GM12878 (cell line): Measurements from ENCODE around the gene FCRLB. TPM values are rescaled to one million over a fixed set of nuclear protein-coding genes. Genes with fewer than 3 reads are reported as not detected.
A peak's percentile ranks its signal among the peaks of the same experiment; 100 is the strongest.

Source experiments
- ATAC-seq: fragments of 200-7000 bp; cut with Tn5 transposase; 3 replicates; pipeline ENCODE4 v1.9.1; 2020; ENCODE audit warnings: mild to moderate bottlenecking, moderate library complexity
- BruUV-seq: library from RNA; stranded (reverse); fragments of 400-500 nt; replicated peaks from 2 replicates; lab custom pipeline; 2021; lab: Mats Ljungman, UMichigan
- CTCF ChIA-PET: fragments of 300-600 bp; sonication (Branson Sonifier 250); formaldehyde crosslinking; extraction: SDS; loops from one replicate; lab custom pipeline; 2021; ENCODE audit warnings: inconsistent platforms; lab: Yijun Ruan, JAX
- POLR2A ChIA-PET: fragments of 350-600 bp; formaldehyde crosslinking; extraction: SDS; loops from one replicate; lab custom pipeline; 2021; ENCODE audit warnings: inconsistent platforms; lab: Charles Lee
- RAD21 ChIA-PET: fragments of 300-600 bp; sonication (Branson Sonifier 250); formaldehyde crosslinking; loops from one replicate; lab custom pipeline; 2023; ENCODE audit warnings: antibody characterized with exemption; ENCODE audit not compliant: unreplicated experiment; lab: Charles Lee
- SMC1A ChIA-PET: fragments of 300-600 bp; sonication (Branson Sonifier 250); formaldehyde crosslinking; loops from one replicate; lab custom pipeline; 2023; ENCODE audit not compliant: unreplicated experiment, uncharacterized antibody; lab: Charles Lee
- DNase-seq: peaks from one replicate; pipeline ENCODE4 v3.0.0-alpha.2; 2011; ENCODE audit warnings: low read depth, low spot score
- FAIRE-seq: peaks from 3 replicates; lab custom pipeline; 2011; peaks lifted over from hg19 to GRCh38; lab: Jason Lieb, UNC
- H2AFZ ChIP-seq: 2 replicates; pipeline ENCODE4 v1.6.0; 2011; ENCODE audit warnings: low read depth, low read length, control low read depth; ENCODE audit not compliant: control insufficient read depth
- H3K27ac ChIP-seq: 2 replicates; pipeline ENCODE4 v1.5.1; 2011; ENCODE audit warnings: control low read depth; ENCODE audit not compliant: control insufficient read depth, insufficient read depth
- H3K27me3 ChIP-seq, 2 experiments: replicated peaks in 1 of 2; 2 replicates each; pipeline versions ENCODE4 v1.6.0 to v1.6.1; 2011; ENCODE audit warnings: low read length in 1 of 2; ENCODE audit not compliant: control insufficient read depth in 2 of 2, insufficient read depth in 2 of 2
- H3K36me3 ChIP-seq, 2 experiments: 2 replicates each; pipeline ENCODE4 v1.5.1; 2011; ENCODE audit warnings: low read length in 1 of 2; ENCODE audit not compliant: control insufficient read depth in 2 of 2, insufficient read depth in 2 of 2
- H3K4me1 ChIP-seq: 2 replicates; pipeline ENCODE4 v1.6.1; 2011; ENCODE audit warnings: mild to moderate bottlenecking, low read length, moderate library complexity, mixed read lengths; ENCODE audit not compliant: control insufficient read depth, insufficient read depth
- H3K4me2 ChIP-seq: 2 replicates; pipeline ENCODE4 v1.6.0; 2011; ENCODE audit warnings: control low read depth; ENCODE audit not compliant: control insufficient read depth, insufficient read depth
- H3K4me3 ChIP-seq: fragments of 200-600 bp; sonication (generic); 2 replicates; pipeline ENCODE4 v1.5.1; 2016
- H3K79me2 ChIP-seq: 2 replicates; pipeline ENCODE4 v1.6.0; 2011; ENCODE audit warnings: low read length; ENCODE audit not compliant: control insufficient read depth, insufficient read depth
- H3K9ac ChIP-seq: 2 replicates; pipeline ENCODE4 v1.8.0; 2011; ENCODE audit warnings: low read length, control low read depth, mixed read lengths; ENCODE audit not compliant: control insufficient read depth, insufficient read depth
- H3K9me3 ChIP-seq: replicated peaks from 3 replicates; pipeline ENCODE4 v1.5.1; 2011; ENCODE audit warnings: mild to moderate bottlenecking, low read length; ENCODE audit not compliant: control insufficient read depth, insufficient read depth
- H4K20me1 ChIP-seq: 2 replicates; pipeline ENCODE4 v1.6.0; 2011; ENCODE audit not compliant: control insufficient read depth, insufficient read depth
- CBFB ChIP-seq: IDR thresholded peaks from 2 replicates; pipeline ENCODE4 v1.6.1; 2016; ENCODE audit warnings: antibody characterized with exemption, low read depth
- EED ChIP-seq: sonication (generic); IDR thresholded peaks from 2 replicates; pipeline ENCODE4 v1.6.1; 2016; ENCODE audit warnings: antibody characterized with exemption, low read depth
- HDGF ChIP-seq: fragments of 450-650 bp; IDR thresholded peaks from 2 replicates; pipeline ENCODE4 v1.6.1; 2016; ENCODE audit warnings: antibody characterized with exemption
- IKZF2 ChIP-seq, 2 experiments: fragments of 450-650 bp; IDR thresholded peaks; 2 replicates each; pipeline ENCODE4 v1.6.1; 2017; ENCODE audit warnings: mild to moderate bottlenecking in 2 of 2, moderate library complexity in 2 of 2
- KAT2A ChIP-seq: conservative IDR thresholded peaks from 2 replicates; pipeline ENCODE4 v1.6.1; 2011; ENCODE audit warnings: low read depth, low read length; ENCODE audit not compliant: control insufficient read depth
- NFIC ChIP-seq: IDR thresholded peaks from 2 replicates; pipeline ENCODE4 v1.6.1; 2012; ENCODE audit warnings: low read depth, mild to moderate bottlenecking, inconsistent platforms, low read length, moderate library complexity
- POLR2AphosphoS5 ChIP-seq: IDR thresholded peaks from 2 replicates; pipeline ENCODE4 v1.6.1; 2011; ENCODE audit warnings: mild to moderate bottlenecking, low read length, inconsistent platforms
- SMAD5 ChIP-seq: IDR thresholded peaks from 2 replicates; pipeline ENCODE4 v1.6.1; 2016; ENCODE audit warnings: antibody characterized with exemption, low read depth
- TARDBP ChIP-seq: IDR thresholded peaks from 2 replicates; pipeline ENCODE4 v1.6.1; 2016; ENCODE audit warnings: borderline replicate concordance
- WGBS: methylation state at CpG from one replicate; pipeline ENCODE4 v1.1.6; 2016; ENCODE audit warnings: low lambda C conversion rate; ENCODE audit not compliant: insufficient replicate concordance, insufficient coverage; ENCODE audit errors: missing lambda C conversion rate; 5-methylcytosine and 5-hydroxymethylcytosine counted together
- in situ Hi-C: fragments of 300-500 bp; cut with MboI; formaldehyde crosslinking; loops from 9 replicates; pipeline ENCODE4 v1.14.3; 2018; ENCODE audit warnings: mixed read lengths
- intact Hi-C: fragments of 100-400 bp; cut with micrococcal nuclease; formaldehyde crosslinking; loops from one replicate; pipeline ENCODE4 v1.14.2; 2022; ENCODE audit not compliant: unreplicated experiment
- polyA plus RNA-seq, 11 experiments: library from polyadenylated mRNA; depleted of rRNA in 4 of 11; unstranded in 6 of 11; stranded (reverse) in 5 of 11; fragments of >200 nt; fragmentation: Nextera tagmentation in 4 of 11; fragmentation: Illumina TruSeq in 1 of 11; extraction: Ambion mirVana in 4 of 11; extraction: Trizol in 1 of 11; gene quantifications; 1 replicate in 1 of 11; 2 replicates in 10 of 11; pipeline versions ENCODE4 v1.2.1 to v1.2.3, GENCODE V29; 2011 to 2016; ENCODE audit warnings: inconsistent platforms in 2 of 11, missing spikeins in 2 of 11, low read depth in 1 of 11
- total RNA-seq, 4 experiments: library from RNA; depleted of rRNA in 3 of 4; stranded (reverse); fragments of >200 nt in 3 of 4; fragmentation: Illumina TruSeq in 1 of 4; extraction: Trizol in 1 of 4; gene quantifications; 2 replicates each; pipeline versions ENCODE4 v1.2.1 to v1.2.3, GENCODE V29; 2013 to 2021
- TF ChIP-seq, protein P1 (sequence below): fragments of 450-650 bp; IDR thresholded peaks from 2 replicates; pipeline ENCODE4 v1.6.1; 2017; ENCODE audit warnings: borderline replicate concordance
- TF ChIP-seq, protein P2 (sequence below): fragments of 450-650 bp; IDR thresholded peaks from 2 replicates; pipeline ENCODE4 v1.6.1; 2016; ENCODE audit warnings: mild to moderate bottlenecking
- TF ChIP-seq, protein P3 (sequence below): fragments of 450-650 bp; IDR thresholded peaks from 2 replicates; pipeline ENCODE4 v1.6.1; 2017; ENCODE audit warnings: low read depth, mild to moderate bottlenecking, moderate library complexity
- TF ChIP-seq, protein P4 (sequence below): IDR thresholded peaks from 2 replicates; pipeline ENCODE4 v1.6.1; 2011; ENCODE audit warnings: borderline replicate concordance, low read depth, mild to moderate bottlenecking, moderate library complexity, mixed read lengths, low read length; ENCODE audit not compliant: insufficient read depth; ENCODE audit errors: extremely low read length

The FCRLB gene
- total and polyA plus RNA-seq, 10 of the 15 experiments (the other 5 are each of a cell fraction or from before 2014, with no cell fraction given): 0.55 to 11.7 (median 5.6) TPM

DNA sequence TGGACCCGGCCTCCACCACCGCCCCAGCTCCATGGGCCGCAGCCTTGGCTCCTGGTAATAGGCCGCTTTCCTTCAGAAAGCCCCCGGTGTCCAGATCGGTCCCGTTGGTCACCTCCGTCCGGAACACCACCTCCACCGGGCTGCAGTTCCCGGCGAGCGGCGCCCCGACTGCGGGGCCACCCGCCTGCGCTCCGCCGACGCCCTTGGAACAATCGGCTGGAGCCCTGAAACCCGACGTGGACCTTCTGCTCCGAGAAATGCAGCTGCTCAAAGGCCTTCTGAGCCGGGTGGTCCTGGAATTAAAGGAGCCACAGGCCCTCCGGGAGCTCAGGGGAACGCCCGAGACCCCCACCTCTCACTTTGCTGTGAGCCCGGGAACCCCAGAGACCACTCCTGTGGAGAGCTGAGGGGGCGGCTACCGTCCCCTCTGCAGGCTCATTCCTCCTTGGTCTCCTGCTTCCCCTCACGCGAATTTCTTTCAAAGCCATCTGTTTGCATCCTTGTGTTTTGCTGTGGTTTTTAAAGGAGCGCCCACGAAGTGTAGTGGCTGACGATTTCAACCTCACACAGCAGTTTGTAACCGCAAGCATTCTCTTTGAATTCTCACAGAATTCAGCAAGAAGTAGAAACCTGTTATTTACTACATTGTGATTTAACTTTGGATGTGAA is 6.0 kb downstream of the FCRLB start (continued):
- TF ChIP-seq, protein P1, sequence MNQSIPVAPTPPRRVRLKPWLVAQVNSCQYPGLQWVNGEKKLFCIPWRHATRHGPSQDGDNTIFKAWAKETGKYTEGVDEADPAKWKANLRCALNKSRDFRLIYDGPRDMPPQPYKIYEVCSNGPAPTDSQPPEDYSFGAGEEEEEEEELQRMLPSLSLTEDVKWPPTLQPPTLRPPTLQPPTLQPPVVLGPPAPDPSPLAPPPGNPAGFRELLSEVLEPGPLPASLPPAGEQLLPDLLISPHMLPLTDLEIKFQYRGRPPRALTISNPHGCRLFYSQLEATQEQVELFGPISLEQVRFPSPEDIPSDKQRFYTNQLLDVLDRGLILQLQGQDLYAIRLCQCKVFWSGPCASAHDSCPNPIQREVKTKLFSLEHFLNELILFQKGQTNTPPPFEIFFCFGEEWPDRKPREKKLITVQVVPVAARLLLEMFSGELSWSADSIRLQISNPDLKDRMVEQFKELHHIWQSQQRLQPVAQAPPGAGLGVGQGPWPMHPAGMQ: no peak
- TF ChIP-seq SMAD5 (no peak), HDGF (0 out of 2 replicates have a peak, but pooled peaks have one; percentile 57), POLR2AphosphoS5 (0 out of 2 replicates have a peak, but pooled peaks have one; percentile 62), CBFB (peak; percentile 88), IKZF2 (IDR thresholded peaks at IDR 0.05) (peak; percentile 64; a peak in 2 of 4 replicates)

DNA sequence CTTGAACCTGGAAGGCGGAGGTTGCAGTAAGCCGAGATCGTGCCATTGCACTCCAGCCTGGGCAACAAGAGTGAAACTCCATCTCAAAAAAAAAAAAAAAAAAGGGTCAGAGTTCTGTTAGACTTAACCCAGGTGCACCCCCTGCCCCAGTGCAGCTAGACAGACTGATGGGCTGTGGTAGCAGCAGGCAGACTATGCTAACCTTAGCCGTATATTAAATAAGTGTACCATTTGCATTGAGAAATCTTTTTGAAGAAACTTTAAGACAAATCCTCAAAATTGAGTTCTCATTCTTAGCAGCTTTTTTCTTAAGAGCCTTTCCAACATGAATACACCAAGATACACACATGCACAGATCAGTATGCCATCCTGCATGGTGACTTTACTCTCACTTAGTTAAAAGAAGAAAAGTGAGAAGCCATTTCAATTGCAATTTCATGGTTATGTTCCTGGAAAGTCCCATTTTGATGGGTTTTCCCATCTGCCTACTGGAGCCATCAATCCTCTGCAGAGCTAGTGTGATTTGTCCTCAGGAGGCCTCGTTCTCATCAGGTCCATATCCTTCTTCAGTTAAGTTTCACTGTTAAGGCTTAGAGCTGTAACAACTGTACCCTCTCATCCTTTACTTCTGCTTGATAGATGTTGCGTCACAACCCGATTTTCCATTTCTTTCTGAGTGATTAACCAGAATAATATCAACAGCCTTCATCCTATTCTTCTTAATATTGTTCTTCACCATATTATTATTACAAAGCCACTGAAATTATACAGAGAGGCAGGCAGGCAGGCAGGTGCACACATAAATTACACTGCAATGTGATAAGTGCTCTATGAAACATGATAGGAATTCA is 7.3 kb downstream of the FCRLB start:
- Histone ChIP-seq H3K27me3 (no peaks in the 10 kb centered on the region), H3K36me3 (no peaks in the 10 kb centered on the region), H4K20me1 (no peaks in the 10 kb centered on the region), H3K9ac (no peak overlapping the region), H3K4me1 (peaks cover 34% of the 10 kb centered on the region), H2AFZ (no peak overlapping the region), H3K4me3 (0 out of 2 replicates have a peak overlapping the region, but pooled peaks have one; percentile 3), H3K27ac (peak overlapping the region; percentile 84), H3K9me3 (no peaks in the 10 kb centered on the region), H3K4me2 (peak overlapping the region; percentile 57; the same call in 1 of the 2 replicates), H3K79me2 (peaks cover 12% of the 10 kb centered on the region)
- FAIRE-seq (no peak), DNase-seq (no peak), ATAC-seq (no peak)
- in situ Hi-C loops (no loop called here), intact Hi-C loops (no loop called here)
- no TSS peak for BruUV-seq
- RAD21 ChIA-PET: interaction anchor here (0.9 to 6.1 kb wide), 3 partner anchors 10 to 21 kb away, joined by 4 to 85 read pairs (median 32); partner anchors contain the start of gene FCRLA
- 60% methylated on average over 7 of the region's 7 CpGs for WGBS
- CTCF ChIA-PET: interaction anchor here (1.2 to 16.4 kb wide), 4 partner anchors 11 to 241 kb away, joined by 3 to 262 read pairs (median 47); partner anchors contain the start of gene FCRLA
- SMC1A ChIA-PET: interaction anchor here (0.9 to 6.4 kb wide), 6 partner anchors 9 to 24 kb away, joined by 3 to 84 read pairs (median 16); partner anchors contain the start of gene FCRLA
- POLR2A ChIA-PET: interaction anchor here (0.6 to 4.6 kb wide), 4 partner anchors 8 to 696 kb away, joined by 4 to 34 read pairs (median 10); partner anchors contain the start of gene FCRLA
- no peak for TF ChIP-seq KAT2A
- no peak for TF ChIP-seq IKZF2 (IDR thresholded peaks at IDR 0.05)
- 0 out of 2 replicates have a peak, but pooled peaks have one; percentile 33 for TF ChIP-seq EED
- TF ChIP-seq, protein P2, sequence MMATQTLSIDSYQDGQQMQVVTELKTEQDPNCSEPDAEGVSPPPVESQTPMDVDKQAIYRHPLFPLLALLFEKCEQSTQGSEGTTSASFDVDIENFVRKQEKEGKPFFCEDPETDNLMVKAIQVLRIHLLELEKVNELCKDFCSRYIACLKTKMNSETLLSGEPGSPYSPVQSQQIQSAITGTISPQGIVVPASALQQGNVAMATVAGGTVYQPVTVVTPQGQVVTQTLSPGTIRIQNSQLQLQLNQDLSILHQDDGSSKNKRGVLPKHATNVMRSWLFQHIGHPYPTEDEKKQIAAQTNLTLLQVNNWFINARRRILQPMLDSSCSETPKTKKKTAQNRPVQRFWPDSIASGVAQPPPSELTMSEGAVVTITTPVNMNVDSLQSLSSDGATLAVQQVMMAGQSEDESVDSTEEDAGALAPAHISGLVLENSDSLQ: peak; percentile 39; the same call in 1 of the 2 replicates
- TF ChIP-seq TARDBP: no peak
- no peak for TF ChIP-seq NFIC
- TF ChIP-seq, protein P3, sequence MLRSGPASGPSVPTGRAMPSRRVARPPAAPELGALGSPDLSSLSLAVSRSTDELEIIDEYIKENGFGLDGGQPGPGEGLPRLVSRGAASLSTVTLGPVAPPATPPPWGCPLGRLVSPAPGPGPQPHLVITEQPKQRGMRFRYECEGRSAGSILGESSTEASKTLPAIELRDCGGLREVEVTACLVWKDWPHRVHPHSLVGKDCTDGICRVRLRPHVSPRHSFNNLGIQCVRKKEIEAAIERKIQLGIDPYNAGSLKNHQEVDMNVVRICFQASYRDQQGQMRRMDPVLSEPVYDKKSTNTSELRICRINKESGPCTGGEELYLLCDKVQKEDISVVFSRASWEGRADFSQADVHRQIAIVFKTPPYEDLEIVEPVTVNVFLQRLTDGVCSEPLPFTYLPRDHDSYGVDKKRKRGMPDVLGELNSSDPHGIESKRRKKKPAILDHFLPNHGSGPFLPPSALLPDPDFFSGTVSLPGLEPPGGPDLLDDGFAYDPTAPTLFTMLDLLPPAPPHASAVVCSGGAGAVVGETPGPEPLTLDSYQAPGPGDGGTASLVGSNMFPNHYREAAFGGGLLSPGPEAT: 0 out of 2 replicates have a peak, but pooled peaks have one; percentile 19
- TF ChIP-seq, protein P4, sequence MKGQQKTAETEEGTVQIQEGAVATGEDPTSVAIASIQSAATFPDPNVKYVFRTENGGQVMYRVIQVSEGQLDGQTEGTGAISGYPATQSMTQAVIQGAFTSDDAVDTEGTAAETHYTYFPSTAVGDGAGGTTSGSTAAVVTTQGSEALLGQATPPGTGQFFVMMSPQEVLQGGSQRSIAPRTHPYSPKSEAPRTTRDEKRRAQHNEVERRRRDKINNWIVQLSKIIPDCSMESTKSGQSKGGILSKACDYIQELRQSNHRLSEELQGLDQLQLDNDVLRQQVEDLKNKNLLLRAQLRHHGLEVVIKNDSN: no peak
